Epithelial cell of proximal tubule (primary cell): Measurements from ENCODE around the gene HOXB9. TPM values are rescaled to one million over a fixed set of nuclear protein-coding genes. Genes with fewer than 3 reads are reported as not detected.

Source experiments
- DNase-seq: peaks from one replicate; pipeline ENCODE4 v3.0.0-alpha.2; 2011; ENCODE audit warnings: low read depth
- H3K4me3 ChIP-seq: 2 replicates; pipeline ENCODE4 v1.5.1; 2011; ENCODE audit warnings: low read depth, mild to moderate bottlenecking, low read length
- CTCF ChIP-seq: conservative IDR thresholded peaks from 2 replicates; pipeline ENCODE4 v1.5.1; 2012; ENCODE audit warnings: low read depth, mild to moderate bottlenecking, low read length
- total RNA-seq: library from RNA; depleted of rRNA; stranded (reverse); fragments of >200 nt; gene quantifications from 2 replicates; pipeline ENCODE4 v1.2.3, GENCODE V29; 2015

HOXB9 gene
- total RNA-seq, 1 donor from 2014 or later = 74.5 TPM

GRCh38 chr17:48589831-48590606 lies 36.1 kb downstream of the HOXB9 start, which contains the start of gene HOXB3:
HOXB3 (minus strand) TSS chr17:48590241; CDS start chr17:48552474, 37,767 bp downstream.
- H3K4me3 ChIP-seq = peak within 1 kb of the TSS; percentile 74
- TF ChIP-seq CTCF = no peak
- DNase-seq = no peak

GRCh38 chr17:48589060-48589830 lies 36.9 kb downstream of the HOXB9 start:
- DNase-seq = no peak
- peak overlapping the region; percentile 74 for H3K4me3 ChIP-seq
- TF ChIP-seq CTCF = no peak

GRCh38 chr17:48588528-48588927 lies 37.6 kb downstream of the HOXB9 start:
- no peak for TF ChIP-seq CTCF
- DNase-seq = no peak
- H3K4me3 ChIP-seq = peak overlapping the region; percentile 74

GRCh38 chr17:48588074-48588415 lies 38.1 kb downstream of the HOXB9 start:
- no peak for DNase-seq
- peak overlapping the region; percentile 74 for H3K4me3 ChIP-seq
- TF ChIP-seq CTCF = no peak

GRCh38 chr17:48587276-48588073 lies 38.7 kb downstream of the HOXB9 start:
- DNase-seq = no peak
- TF ChIP-seq CTCF = no peak
- peak overlapping the region; percentile 74 for H3K4me3 ChIP-seq

- DNase-seq = no peak
- H3K4me3 ChIP-seq = peak overlapping the region; percentile 74
- no peak for TF ChIP-seq CTCF
Measured at GRCh38 chr17:48586355-48587258, 39.6 kb downstream of the HOXB9 start.
